ENCODE results near the gene CATSPERD.

The CATSPERD gene

GRCh38 chr19:5719961-5720790 is at the start of gene CATSPERD, which contains the start of gene LONP1:
Gene CATSPERD, plus strand, starts transcription at chr19:5720637. Its CDS starts 101 bp downstream, at chr19:5720738.
Gene LONP1, minus strand, starts transcription at chr19:5720146. Its CDS starts 14 bp downstream, at chr19:5720132.
- DNase-seq (ENCODE audit: low read depth, low spot score), result peak; percentile 100

- DNase-seq (ENCODE audit: low read depth, low spot score), result no peak
These were observed 48.8 kb upstream of the CATSPERD start for GRCh38 chr19:5671600-5671999.

GRCh38 chr19:5672708-5673459 is 47.6 kb upstream of the CATSPERD start:
- DNase-seq (ENCODE audit: low read depth, low spot score), result no peak

- no peak for DNase-seq (ENCODE audit: low read depth, low spot score)
These were observed 46.7 kb upstream of the CATSPERD start for GRCh38 chr19:5673752-5674151.

GRCh38 chr19:5674714-5675113 is 45.7 kb upstream of the CATSPERD start:
- no peak for DNase-seq (ENCODE audit: low read depth, low spot score)

GRCh38 chr19:5676105-5676771 is 44.2 kb upstream of the CATSPERD start:
- DNase-seq (ENCODE audit: low read depth, low spot score), result no peak

- no peak for DNase-seq (ENCODE audit: low read depth, low spot score)
These were observed 43.7 kb upstream of the CATSPERD start for GRCh38 chr19:5676772-5677105.

GRCh38 chr19:5677136-5677535 is 43.3 kb upstream of the CATSPERD start:
- no peak for DNase-seq (ENCODE audit: low read depth, low spot score)

- DNase-seq (ENCODE audit: low read depth, low spot score), result no peak
These were observed 42.9 kb upstream of the CATSPERD start for GRCh38 chr19:5677580-5677979.

GRCh38 chr19:5678071-5678718 is 42.2 kb upstream of the CATSPERD start:
- DNase-seq (ENCODE audit: low read depth, low spot score), result no peak

GRCh38 chr19:5679289-5680083 is 41.0 kb upstream of the CATSPERD start:
- DNase-seq (ENCODE audit: low read depth, low spot score), result no peak

GRCh38 chr19:5680084-5680436 is 40.4 kb upstream of the CATSPERD start:
- no peak for DNase-seq (ENCODE audit: low read depth, low spot score)

GRCh38 chr19:5680437-5681368 is 39.7 kb upstream of the CATSPERD start, which contains the start of the genes HSD11B1L and MICOS13:
Gene HSD11B1L, plus strand, starts transcription at chr19:5681027. Its CDS starts 3,806 bp downstream, at chr19:5684833.
Gene MICOS13, minus strand, starts transcription at chr19:5680516. Its CDS starts 30 bp downstream, at chr19:5680486.
- peak; percentile 99 for DNase-seq (ENCODE audit: low read depth, low spot score)

GRCh38 chr19:5681391-5682106 is 38.9 kb upstream of the CATSPERD start:
- DNase-seq (ENCODE audit: low read depth, low spot score), result no peak

GRCh38 chr19:5682107-5682482 is 38.3 kb upstream of the CATSPERD start:
- no peak for DNase-seq (ENCODE audit: low read depth, low spot score)

GRCh38 chr19:5683177-5683886 is 37.1 kb upstream of the CATSPERD start:
- DNase-seq (ENCODE audit: low read depth, low spot score), result no peak

GRCh38 chr19:5684694-5685430 is 35.6 kb upstream of the CATSPERD start:
- no peak for DNase-seq (ENCODE audit: low read depth, low spot score)

- no peak for DNase-seq (ENCODE audit: low read depth, low spot score)
These were observed 34.2 kb upstream of the CATSPERD start for GRCh38 chr19:5686326-5686646.
